Measurements from ENCODE around the gene PAGR1. TPM values are rescaled to one million over a fixed set of nuclear protein-coding genes. Genes with fewer than 3 reads are reported as not detected.

The PAGR1 gene
- total RNA-seq, 1 experiment from 2014 or later: 60.1 TPM

DNA sequence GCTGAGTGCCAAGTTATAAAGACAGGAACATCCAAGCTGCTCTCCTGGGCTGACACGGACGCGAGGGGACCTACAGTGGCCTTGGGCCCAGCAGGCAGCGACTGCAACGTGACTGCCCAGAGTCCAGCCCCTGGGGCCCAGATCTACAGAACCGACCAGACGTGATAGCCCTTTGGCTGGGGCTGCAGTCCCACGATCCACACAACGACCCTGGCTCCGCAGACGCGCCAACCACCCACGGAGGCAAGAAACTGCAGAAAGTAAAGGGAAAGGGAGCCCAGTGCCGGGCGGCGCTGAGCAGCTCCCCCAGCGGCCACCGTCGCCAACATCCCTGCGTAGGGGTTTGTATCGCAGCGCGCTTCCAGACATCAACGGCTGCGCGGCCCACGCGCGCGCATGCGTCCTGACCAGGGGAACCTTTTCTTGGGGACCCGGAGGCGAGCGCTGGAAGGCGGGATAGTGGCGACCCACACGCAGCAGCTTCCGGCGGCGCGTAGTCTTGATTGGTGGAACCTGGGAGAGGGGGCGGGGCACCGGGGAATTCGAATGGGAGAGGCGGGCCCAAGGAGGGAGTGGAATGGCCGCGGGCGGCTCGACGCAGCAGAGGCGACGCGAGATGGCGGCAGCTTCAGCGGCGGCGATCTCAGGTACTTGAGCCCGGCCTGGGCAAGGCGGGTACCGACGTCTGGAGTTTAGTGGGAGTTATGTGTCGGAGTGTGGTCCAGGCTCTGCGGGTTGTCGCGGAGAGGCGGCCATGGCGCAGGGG, 25.6 kb upstream of the PAGR1 start, which contains the start of gene KIF22:
Gene KIF22 (plus strand): TSS at position 569 of the 766 bp plus-strand sequence. CDS start 9 bp downstream, at position 578.
- Mint-ChIP-seq H3K9me3 (no peaks in the 10 kb centered on the region), H3K4me1 (peaks cover 25% of the 10 kb centered on the region), H3K36me3 (peaks cover 17% of the 10 kb centered on the region), H3K4me3 (peak within 1 kb of the TSS; percentile 98), H3K27ac (peak within 1 kb of the TSS; percentile 97), H3K27me3 (ENCODE audit: low read depth) (peaks cover 19% of the 10 kb centered on the region)
- ChIA-PET POLR2A (interaction anchor here (0.6 to 1.6 kb wide), 11 partner anchors 12 to 241 kb away, joined by 3 to 6 read pairs (median 4); partner anchors contain the start of genes MAZ and SPN), CTCF (interaction anchor here (0.5 to 2.7 kb wide), 35 partner anchors 12 to 1698 kb away, joined by 3 to 28 read pairs (median 5); partner anchors contain the start of genes ASPHD1, CDIPT, MAZ and PAGR1)
- ATAC-seq: peak; percentile 96
- DNase-seq (ENCODE audit: low spot score): peak; percentile 100
- TF ChIP-seq RELA (CRISPR knock-in tag; IDR thresholded peaks at IDR 0.05; ENCODE audit: borderline replicate concordance) (0 out of 2 replicates have a peak, but pooled peaks have one; percentile 42), CREM (CRISPR knock-in tag; IDR thresholded peaks at IDR 0.05) (peak; percentile 83; the same call in 1 of the 2 replicates), PRRX2 (CRISPR knock-in tag; IDR thresholded peaks at IDR 0.05) (no peak), ETV6 (CRISPR knock-in tag; IDR thresholded peaks at IDR 0.05) (peak; percentile 92), ZNF219 (CRISPR knock-in tag; IDR thresholded peaks at IDR 0.05; ENCODE audit: borderline replicate concordance) (peak; percentile 22; the same call in 1 of the 2 replicates), GRHL2 (CRISPR knock-in tag; IDR thresholded peaks at IDR 0.05; ENCODE audit: insufficient replicate concordance, severe bottlenecking) (no peak), CREB1 (CRISPR knock-in tag; IDR thresholded peaks at IDR 0.05) (0 out of 2 replicates have a peak, but pooled peaks have one; percentile 48), GABPB1 (CRISPR knock-in tag; IDR thresholded peaks at IDR 0.05) (peak; percentile 90), SP1 (CRISPR knock-in tag; conservative IDR thresholded peaks at IDR 0.05) (peak; percentile 98)
- TF ChIP-seq, protein P1, sequence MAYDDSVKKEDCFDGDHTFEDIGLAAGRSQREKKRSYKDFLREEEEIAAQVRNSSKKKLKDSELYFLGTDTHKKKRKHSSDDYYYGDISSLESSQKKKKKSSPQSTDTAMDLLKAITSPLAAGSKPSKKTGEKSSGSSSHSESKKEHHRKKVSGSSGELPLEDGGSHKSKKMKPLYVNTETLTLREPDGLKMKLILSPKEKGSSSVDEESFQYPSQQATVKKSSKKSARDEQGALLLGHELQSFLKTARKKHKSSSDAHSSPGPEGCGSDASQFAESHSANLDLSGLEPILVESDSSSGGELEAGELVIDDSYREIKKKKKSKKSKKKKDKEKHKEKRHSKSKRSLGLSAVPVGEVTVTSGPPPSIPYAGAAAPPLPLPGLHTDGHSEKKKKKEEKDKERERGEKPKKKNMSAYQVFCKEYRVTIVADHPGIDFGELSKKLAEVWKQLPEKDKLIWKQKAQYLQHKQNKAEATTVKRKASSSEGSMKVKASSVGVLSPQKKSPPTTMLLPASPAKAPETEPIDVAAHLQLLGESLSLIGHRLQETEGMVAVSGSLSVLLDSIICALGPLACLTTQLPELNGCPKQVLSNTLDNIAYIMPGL (CRISPR knock-in tag; IDR thresholded peaks at IDR 0.05): peak; percentile 94
- TF ChIP-seq, protein P2, sequence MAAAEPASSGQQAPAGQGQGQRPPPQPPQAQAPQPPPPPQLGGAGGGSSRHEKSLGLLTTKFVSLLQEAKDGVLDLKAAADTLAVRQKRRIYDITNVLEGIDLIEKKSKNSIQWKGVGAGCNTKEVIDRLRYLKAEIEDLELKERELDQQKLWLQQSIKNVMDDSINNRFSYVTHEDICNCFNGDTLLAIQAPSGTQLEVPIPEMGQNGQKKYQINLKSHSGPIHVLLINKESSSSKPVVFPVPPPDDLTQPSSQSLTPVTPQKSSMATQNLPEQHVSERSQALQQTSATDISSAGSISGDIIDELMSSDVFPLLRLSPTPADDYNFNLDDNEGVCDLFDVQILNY (CRISPR knock-in tag; IDR thresholded peaks at IDR 0.05): peak; percentile 64; the same call in 1 of the 2 replicates
- TF ChIP-seq, protein P3, sequence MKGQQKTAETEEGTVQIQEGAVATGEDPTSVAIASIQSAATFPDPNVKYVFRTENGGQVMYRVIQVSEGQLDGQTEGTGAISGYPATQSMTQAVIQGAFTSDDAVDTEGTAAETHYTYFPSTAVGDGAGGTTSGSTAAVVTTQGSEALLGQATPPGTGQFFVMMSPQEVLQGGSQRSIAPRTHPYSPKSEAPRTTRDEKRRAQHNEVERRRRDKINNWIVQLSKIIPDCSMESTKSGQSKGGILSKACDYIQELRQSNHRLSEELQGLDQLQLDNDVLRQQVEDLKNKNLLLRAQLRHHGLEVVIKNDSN (CRISPR knock-in tag; IDR thresholded peaks at IDR 0.05): peak; percentile 43
- TF ChIP-seq, protein P4, sequence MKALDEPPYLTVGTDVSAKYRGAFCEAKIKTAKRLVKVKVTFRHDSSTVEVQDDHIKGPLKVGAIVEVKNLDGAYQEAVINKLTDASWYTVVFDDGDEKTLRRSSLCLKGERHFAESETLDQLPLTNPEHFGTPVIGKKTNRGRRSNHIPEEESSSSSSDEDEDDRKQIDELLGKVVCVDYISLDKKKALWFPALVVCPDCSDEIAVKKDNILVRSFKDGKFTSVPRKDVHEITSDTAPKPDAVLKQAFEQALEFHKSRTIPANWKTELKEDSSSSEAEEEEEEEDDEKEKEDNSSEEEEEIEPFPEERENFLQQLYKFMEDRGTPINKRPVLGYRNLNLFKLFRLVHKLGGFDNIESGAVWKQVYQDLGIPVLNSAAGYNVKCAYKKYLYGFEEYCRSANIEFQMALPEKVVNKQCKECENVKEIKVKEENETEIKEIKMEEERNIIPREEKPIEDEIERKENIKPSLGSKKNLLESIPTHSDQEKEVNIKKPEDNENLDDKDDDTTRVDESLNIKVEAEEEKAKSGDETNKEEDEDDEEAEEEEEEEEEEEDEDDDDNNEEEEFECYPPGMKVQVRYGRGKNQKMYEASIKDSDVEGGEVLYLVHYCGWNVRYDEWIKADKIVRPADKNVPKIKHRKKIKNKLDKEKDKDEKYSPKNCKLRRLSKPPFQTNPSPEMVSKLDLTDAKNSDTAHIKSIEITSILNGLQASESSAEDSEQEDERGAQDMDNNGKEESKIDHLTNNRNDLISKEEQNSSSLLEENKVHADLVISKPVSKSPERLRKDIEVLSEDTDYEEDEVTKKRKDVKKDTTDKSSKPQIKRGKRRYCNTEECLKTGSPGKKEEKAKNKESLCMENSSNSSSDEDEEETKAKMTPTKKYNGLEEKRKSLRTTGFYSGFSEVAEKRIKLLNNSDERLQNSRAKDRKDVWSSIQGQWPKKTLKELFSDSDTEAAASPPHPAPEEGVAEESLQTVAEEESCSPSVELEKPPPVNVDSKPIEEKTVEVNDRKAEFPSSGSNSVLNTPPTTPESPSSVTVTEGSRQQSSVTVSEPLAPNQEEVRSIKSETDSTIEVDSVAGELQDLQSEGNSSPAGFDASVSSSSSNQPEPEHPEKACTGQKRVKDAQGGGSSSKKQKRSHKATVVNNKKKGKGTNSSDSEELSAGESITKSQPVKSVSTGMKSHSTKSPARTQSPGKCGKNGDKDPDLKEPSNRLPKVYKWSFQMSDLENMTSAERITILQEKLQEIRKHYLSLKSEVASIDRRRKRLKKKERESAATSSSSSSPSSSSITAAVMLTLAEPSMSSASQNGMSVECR (CRISPR knock-in tag; IDR thresholded peaks at IDR 0.05; ENCODE audit: borderline replicate concordance): peak; percentile 92; the same call in 1 of the 2 replicates
- TF ChIP-seq, protein P5, sequence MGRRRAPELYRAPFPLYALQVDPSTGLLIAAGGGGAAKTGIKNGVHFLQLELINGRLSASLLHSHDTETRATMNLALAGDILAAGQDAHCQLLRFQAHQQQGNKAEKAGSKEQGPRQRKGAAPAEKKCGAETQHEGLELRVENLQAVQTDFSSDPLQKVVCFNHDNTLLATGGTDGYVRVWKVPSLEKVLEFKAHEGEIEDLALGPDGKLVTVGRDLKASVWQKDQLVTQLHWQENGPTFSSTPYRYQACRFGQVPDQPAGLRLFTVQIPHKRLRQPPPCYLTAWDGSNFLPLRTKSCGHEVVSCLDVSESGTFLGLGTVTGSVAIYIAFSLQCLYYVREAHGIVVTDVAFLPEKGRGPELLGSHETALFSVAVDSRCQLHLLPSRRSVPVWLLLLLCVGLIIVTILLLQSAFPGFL (CRISPR knock-in tag; IDR thresholded peaks at IDR 0.05; ENCODE audit: borderline replicate concordance): peak; percentile 67; the same call in 1 of the 2 replicates
- TF ChIP-seq, protein P6, sequence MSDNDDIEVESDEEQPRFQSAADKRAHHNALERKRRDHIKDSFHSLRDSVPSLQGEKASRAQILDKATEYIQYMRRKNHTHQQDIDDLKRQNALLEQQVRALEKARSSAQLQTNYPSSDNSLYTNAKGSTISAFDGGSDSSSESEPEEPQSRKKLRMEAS (CRISPR knock-in tag; IDR thresholded peaks at IDR 0.05): peak; percentile 87
- TF ChIP-seq, protein P7, sequence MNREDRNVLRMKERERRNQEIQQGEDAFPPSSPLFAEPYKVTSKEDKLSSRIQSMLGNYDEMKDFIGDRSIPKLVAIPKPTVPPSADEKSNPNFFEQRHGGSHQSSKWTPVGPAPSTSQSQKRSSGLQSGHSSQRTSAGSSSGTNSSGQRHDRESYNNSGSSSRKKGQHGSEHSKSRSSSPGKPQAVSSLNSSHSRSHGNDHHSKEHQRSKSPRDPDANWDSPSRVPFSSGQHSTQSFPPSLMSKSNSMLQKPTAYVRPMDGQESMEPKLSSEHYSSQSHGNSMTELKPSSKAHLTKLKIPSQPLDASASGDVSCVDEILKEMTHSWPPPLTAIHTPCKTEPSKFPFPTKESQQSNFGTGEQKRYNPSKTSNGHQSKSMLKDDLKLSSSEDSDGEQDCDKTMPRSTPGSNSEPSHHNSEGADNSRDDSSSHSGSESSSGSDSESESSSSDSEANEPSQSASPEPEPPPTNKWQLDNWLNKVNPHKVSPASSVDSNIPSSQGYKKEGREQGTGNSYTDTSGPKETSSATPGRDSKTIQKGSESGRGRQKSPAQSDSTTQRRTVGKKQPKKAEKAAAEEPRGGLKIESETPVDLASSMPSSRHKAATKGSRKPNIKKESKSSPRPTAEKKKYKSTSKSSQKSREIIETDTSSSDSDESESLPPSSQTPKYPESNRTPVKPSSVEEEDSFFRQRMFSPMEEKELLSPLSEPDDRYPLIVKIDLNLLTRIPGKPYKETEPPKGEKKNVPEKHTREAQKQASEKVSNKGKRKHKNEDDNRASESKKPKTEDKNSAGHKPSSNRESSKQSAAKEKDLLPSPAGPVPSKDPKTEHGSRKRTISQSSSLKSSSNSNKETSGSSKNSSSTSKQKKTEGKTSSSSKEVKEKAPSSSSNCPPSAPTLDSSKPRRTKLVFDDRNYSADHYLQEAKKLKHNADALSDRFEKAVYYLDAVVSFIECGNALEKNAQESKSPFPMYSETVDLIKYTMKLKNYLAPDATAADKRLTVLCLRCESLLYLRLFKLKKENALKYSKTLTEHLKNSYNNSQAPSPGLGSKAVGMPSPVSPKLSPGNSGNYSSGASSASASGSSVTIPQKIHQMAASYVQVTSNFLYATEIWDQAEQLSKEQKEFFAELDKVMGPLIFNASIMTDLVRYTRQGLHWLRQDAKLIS (CRISPR knock-in tag; IDR thresholded peaks at IDR 0.05; ENCODE audit: borderline replicate concordance): 0 out of 2 replicates have a peak, but pooled peaks have one; percentile 71
- TF ChIP-seq, protein P8, sequence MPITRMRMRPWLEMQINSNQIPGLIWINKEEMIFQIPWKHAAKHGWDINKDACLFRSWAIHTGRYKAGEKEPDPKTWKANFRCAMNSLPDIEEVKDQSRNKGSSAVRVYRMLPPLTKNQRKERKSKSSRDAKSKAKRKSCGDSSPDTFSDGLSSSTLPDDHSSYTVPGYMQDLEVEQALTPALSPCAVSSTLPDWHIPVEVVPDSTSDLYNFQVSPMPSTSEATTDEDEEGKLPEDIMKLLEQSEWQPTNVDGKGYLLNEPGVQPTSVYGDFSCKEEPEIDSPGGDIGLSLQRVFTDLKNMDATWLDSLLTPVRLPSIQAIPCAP (CRISPR knock-in tag; IDR thresholded peaks at IDR 0.05): 0 out of 2 replicates have a peak, but pooled peaks have one; percentile 50
